HEK293T (cell line): ENCODE data around the gene ARHGEF35.
"Not testable (repeated sequence)": the region's sequence is repeated elsewhere in the genome, so short reads cannot be mapped to it uniquely, and the experiment has no call there.

ENCODE experiments used
- CTCF ChIA-PET: fragments of 350-600 bp; formaldehyde crosslinking; extraction: SDS; loops from one replicate; lab custom pipeline; 2021; ENCODE audit warnings: antibody characterized with exemption, inconsistent platforms; lab: Yijun Ruan, JAX
- POLR2A ChIA-PET: fragments of 350-600 bp; formaldehyde crosslinking; extraction: SDS; loops from one replicate; lab custom pipeline; 2020; ENCODE audit warnings: antibody characterized with exemption, inconsistent platforms; lab: Yijun Ruan, JAX
- DNase-seq: peaks from one replicate; pipeline ENCODE4 v3.0.0; 2012; ENCODE audit warnings: mixed read lengths; ENCODE audit errors: extremely low spot score

ARHGEF35 gene

GRCh38 chr7:144195212-144195872, at the start of gene ARHGEF35:
Gene ARHGEF35 (minus strand): TSS chr7:144195833. CDS start chr7:144188383, 7,450 bp downstream.
- POLR2A ChIA-PET, DNase-seq, CTCF ChIA-PET: not testable (repeated sequence)

- POLR2A ChIA-PET, CTCF ChIA-PET, DNase-seq: not testable (repeated sequence)
Observed at GRCh38 chr7:144245372-144245771, 49.7 kb upstream of the ARHGEF35 start.

GRCh38 chr7:144239365-144239764, 43.7 kb upstream of the ARHGEF35 start, which contains the start of gene OR2A42:
Gene OR2A42 (minus strand): TSS chr7:144239605. CDS start chr7:144232843, 6,762 bp downstream.
- CTCF ChIA-PET, DNase-seq, POLR2A ChIA-PET: not testable (repeated sequence)

- POLR2A ChIA-PET, DNase-seq, CTCF ChIA-PET: not testable (repeated sequence)
Observed at GRCh38 chr7:144238530-144239082, 43.0 kb upstream of the ARHGEF35 start.

GRCh38 chr7:144233039-144233438, 37.4 kb upstream of the ARHGEF35 start:
- POLR2A ChIA-PET, DNase-seq, CTCF ChIA-PET: not testable (repeated sequence)

GRCh38 chr7:144231027-144231426, 35.4 kb upstream of the ARHGEF35 start:
- POLR2A ChIA-PET, CTCF ChIA-PET, DNase-seq: not testable (repeated sequence)

- DNase-seq, POLR2A ChIA-PET, CTCF ChIA-PET: not testable (repeated sequence)
Observed at GRCh38 chr7:144228810-144229209, 33.2 kb upstream of the ARHGEF35 start.

- POLR2A ChIA-PET, DNase-seq, CTCF ChIA-PET: not testable (repeated sequence)
Observed at GRCh38 chr7:144226866-144227265, 31.2 kb upstream of the ARHGEF35 start.

GRCh38 chr7:144223675-144224074, 28.0 kb upstream of the ARHGEF35 start:
- POLR2A ChIA-PET, CTCF ChIA-PET, DNase-seq: not testable (repeated sequence)

- POLR2A ChIA-PET, CTCF ChIA-PET, DNase-seq: not testable (repeated sequence)
Observed at GRCh38 chr7:144220531-144220930, 24.9 kb upstream of the ARHGEF35 start.

GRCh38 chr7:144219149-144219548, 23.5 kb upstream of the ARHGEF35 start:
- POLR2A ChIA-PET, DNase-seq, CTCF ChIA-PET: not testable (repeated sequence)

- CTCF ChIA-PET, POLR2A ChIA-PET, DNase-seq: not testable (repeated sequence)
Observed at GRCh38 chr7:144218581-144218980, 22.9 kb upstream of the ARHGEF35 start.

GRCh38 chr7:144217200-144217599, 21.6 kb upstream of the ARHGEF35 start:
- DNase-seq, POLR2A ChIA-PET, CTCF ChIA-PET: not testable (repeated sequence)

- DNase-seq, POLR2A ChIA-PET, CTCF ChIA-PET: not testable (repeated sequence)
Observed at GRCh38 chr7:144205306-144205705, 9.7 kb upstream of the ARHGEF35 start.

GRCh38 chr7:144203086-144203485, 7.5 kb upstream of the ARHGEF35 start:
- CTCF ChIA-PET, POLR2A ChIA-PET: not testable (repeated sequence)

GRCh38 chr7:144201978-144202377, 6.3 kb upstream of the ARHGEF35 start:
- POLR2A ChIA-PET, DNase-seq, CTCF ChIA-PET: not testable (repeated sequence)

More at GRCh38 chr7:144203086-144203485, 7.5 kb upstream of the ARHGEF35 start:
- DNase-seq, result not testable (repeated sequence)

GRCh38 chr7:144198934-144199333, 3.3 kb upstream of the ARHGEF35 start:
- CTCF ChIA-PET, POLR2A ChIA-PET, DNase-seq: not testable (repeated sequence)

- DNase-seq, CTCF ChIA-PET, POLR2A ChIA-PET: not testable (repeated sequence)
Observed at GRCh38 chr7:144194453-144194852, 1.2 kb downstream of the ARHGEF35 start.

- POLR2A ChIA-PET, CTCF ChIA-PET, DNase-seq: not testable (repeated sequence)
Observed at GRCh38 chr7:144193782-144194181, 1.9 kb downstream of the ARHGEF35 start.
